Smooth muscle cell of the brain vasculature (primary cell): ENCODE results near the gene SPIRE1.
"Not testable (repeated sequence)": the region's sequence is repeated elsewhere in the genome, so short reads cannot be mapped to it uniquely, and the experiment has no call there.

ENCODE experiments used
- DNase-seq: peaks from one replicate; pipeline ENCODE4 v3.0.0-alpha.2; 2012; ENCODE audit warnings: low read depth, low spot score

Gene SPIRE1

DNA sequence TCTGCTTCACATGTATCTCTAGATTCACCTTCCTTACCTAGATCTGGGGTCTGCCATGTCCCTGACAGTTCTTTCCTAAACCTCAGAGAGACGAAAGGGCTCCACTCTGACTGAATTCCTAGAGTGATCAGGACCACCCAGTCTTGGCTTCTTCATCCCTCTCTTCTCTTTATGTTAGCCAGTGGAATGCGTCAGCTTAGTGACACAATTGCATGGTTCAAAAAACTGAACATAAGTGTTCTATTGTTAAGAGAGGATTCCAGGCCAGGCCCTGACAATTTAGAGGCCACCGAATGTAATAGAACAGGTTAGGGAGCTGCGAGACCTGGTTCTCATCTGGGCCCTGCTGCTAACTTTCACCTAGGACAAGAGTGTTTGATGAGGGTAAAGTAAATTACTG, 240.2 kb downstream of the SPIRE1 start:
- DNase-seq, result no peak

DNA sequence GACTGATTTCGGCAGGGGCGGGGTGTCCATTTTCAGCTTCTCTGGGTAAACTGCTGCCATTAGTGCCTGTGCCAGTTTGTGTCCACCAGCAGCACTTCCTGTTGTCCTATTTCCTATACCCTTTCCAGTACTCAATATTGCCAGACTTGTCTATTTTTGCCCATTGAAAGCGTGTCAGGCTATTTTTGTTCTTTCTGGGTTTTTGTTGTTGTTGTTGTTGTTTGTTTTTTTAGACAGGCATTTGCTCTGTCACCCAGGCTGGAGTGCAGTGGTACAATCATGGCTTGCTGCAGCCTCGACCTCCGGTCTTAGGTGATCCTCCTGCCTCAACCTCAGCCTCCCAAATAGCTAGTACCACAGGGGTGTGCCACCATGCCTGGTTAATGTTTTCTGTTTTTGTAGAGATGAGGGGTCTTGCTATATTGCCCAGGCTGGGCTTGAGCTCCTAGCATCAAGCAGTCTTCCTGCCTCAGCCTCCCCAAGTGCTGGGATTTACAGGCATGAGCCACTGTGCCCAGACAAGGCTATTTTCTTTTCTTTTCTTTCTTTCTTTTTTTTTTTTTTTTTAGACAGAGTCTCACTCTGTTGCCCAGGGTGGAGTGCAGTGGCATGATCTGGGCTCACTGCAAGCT, 241.7 kb downstream of the SPIRE1 start:
- no peak for DNase-seq

DNA sequence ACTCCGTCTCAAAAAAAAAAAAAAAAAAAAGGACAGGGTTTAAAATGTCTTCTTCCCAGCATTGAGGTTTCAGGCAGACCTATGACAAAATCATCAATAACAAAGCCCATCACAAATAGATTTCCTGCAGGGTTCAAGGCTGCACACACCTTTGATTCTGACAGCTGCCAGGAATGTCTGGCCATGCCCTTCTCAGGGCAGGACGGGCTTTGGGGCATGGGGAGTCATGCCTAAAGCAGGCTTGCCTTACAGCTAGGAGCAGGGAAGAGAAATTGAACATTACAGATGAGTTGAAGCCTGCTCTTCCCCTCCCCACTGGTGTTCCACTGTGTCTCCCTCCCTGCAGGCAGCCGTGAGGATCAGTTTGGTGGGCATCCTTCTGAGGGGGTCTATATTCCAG, 246.5 kb downstream of the SPIRE1 start:
- no peak for DNase-seq

DNA sequence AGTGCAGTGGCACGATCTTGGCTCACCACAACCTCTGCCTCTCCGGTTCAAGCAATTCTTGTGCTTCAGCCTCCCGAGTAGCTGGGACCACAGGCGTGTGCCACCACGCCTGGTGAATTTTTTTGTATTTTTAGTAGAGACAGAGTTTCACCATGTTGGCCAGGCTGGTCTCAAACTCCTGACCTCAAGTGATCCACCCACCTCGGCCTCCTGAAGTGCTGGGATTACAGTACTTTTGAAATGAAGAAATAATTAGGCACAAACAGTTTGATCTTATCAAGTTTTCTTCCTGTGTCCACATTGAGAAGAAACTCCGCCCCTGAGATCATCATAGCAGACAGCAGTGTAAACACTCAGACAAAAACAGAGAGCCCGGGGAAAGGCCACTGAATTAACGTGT, 247.2 kb downstream of the SPIRE1 start:
- DNase-seq, result not testable (repeated sequence)

DNA sequence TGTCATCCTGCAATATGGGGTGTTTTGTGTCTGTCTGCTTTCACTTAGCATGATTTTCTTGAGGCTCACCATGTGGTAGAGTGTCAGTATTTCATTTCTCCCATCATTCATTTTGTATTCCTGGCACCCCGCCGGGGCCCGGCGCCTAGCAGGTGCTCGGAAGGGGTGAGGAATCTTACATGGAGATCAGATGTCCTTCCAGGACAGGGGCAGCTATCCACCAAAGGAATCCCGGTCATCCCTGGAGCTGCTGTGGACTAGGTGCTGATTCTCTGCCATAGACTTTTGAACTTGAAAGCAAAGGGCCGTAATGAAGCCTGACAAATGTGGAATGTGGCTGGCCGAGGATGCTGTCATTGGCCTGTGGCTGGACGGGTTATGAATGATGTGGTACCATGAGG, 247.8 kb downstream of the SPIRE1 start:
- no peak for DNase-seq

DNA sequence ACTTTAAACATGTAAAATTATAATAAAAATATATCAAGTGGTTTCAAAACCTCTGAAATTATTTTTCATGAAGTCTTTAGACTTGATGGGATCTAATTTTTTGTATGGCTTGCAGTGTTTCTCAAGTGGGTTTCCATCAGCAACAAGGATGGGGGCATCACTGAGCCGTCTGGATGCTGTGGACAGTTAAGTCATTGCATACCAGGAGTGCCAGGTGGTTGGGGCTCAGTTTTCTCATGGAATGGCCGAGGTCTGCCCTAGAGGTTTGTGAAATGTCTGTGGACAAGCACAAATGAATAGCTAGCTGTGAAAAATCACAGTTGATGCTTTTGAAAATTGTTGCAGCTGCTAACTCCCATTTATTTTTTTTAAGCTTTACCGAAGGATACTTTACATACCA, 248.4 kb downstream of the SPIRE1 start:
- DNase-seq, result no peak

DNA sequence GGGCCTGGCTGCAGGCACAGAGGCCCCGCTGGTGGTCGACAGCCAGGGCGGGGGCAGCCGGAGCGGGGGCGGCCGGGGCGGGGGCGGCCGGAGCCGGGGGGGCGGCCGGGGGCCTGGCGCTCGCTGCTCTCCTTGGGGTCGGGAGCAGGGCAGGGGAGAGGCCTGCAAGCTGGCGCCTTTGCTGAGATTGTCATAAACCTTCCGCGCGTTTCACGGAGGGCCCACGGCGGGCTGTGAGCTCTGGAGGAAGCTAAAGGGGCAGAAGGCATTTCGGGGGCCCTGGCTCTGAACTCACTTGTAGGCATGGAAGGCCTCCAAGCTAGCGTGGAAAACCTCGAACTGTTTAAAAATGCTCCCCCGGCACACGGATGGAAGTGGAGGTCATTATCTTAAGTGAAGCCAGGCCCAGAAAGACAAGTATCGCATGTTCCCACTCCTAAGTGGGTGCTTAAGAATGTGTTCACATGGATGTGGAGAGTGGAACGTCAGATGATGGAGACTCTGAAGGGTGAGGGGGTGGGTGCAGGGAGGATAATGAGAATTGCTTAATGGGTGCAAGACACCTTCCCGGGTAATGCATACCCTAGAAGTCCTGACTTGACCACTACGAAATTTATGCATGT, 249.5 kb downstream of the SPIRE1 start:
- no peak for DNase-seq

DNA sequence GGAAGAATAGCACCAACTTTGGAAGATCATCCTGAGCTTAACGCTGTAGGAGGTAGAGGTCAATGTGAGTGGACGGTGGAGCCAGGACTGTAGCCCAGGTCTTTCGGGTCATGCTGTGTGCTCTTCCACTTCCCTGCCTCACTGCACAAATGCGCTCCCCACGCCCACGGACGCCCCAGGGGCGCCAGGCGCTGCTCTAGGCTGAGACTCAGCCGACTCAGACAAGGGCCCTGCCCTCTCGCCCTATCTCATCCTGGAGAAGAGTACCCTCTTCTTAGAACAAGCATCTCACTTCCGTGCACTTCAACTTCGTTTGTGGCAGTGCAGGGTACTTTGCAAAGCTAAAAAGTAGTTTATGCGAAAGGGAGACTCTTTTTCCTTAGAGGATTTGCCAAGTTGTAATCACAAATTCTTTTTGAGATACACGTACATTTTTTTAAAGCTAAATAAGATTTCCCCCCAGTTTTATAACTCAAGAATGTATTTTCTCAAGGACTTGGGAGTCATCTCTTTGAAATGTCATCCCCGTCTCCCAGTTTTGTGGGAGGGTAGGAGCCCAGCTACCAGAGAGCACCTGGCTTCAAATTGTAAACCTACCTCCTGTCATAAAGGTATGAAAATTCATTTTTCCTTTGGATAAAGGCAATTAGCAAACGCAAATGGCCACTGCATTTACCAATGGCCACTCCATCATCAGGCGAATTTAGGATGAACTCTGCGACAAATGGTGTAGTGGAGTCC, 251.4 kb downstream of the SPIRE1 start:
- DNase-seq, result no peak

DNA sequence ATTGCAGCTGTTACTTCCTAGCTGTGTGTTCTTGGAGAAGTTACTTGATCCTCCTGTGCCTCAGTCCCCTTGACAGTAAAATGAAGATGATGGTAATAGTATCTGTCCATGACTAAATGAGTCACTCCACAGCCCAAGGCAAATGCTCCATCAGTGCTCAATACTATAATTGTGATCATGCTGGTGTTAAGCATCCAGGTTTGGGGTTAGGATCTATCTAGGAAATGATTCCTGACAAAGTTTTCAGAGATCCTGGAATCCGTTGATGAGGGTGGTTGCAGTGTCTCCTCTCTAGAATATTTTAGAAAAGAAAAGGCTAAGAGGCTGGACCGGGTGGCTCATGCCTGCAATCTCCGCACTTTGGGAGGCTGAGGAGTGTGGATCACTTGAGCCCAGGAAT, 252.8 kb downstream of the SPIRE1 start:
- DNase-seq, result no peak

DNA sequence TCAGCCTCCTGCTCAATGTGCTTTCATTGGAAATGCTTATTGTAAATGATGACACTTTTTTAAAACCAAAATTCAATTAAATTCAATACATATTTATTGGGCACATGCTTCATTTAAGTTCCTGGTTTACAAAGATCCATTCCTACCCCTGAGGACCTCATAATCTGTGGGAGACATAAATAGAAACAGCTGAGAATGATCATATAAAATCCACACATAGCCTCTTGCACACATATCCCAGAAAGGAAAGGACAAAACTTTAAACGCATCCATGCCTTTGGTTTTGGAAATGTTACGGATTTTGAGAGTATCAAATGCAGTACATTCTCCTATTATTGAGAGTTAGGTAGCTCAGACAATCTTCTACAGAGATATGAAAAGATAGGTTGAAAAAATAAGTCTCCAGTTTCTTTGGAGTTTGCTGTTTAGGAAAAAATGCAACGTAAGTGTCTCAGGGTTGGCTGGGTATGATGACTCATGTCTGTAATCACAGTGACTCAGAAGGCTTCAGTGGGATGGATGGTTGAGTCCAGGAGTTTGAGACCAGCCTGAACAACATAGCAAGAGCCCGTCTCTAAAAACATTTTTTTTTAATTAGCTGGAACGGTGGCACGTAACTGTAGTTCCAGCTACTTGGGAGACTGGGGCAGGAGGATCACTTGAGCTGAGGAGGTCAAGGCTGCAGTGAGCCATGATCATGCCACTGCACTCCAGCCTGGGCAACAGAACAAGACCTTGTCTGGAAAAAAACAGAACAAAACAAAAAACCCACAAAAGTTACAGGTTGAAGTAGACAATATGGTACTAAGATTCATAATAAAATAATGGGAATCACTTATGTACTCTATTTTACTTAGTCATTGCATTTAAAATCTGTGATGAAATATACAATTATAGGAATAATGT, 254.1 kb downstream of the SPIRE1 start:
- DNase-seq, result peak; percentile 44

DNA sequence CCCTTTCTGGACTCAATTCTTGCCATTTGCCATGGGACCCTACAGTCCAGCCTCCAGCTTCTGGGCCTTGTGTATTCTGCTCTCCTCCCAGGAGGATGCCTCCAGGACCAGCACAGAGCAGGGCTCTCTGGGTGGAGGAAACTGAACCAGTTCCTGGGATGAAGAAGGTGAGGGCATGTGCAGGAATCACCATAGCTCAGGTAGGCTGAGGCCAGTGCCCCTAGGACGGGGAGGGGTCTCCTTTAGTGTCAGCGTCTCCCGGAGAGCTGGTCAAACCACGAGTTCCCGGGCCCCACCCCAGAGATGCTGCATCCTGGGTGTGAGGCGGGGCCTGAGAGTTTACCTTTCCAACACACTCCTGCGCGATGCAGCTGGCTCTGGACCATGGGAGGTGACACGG, 256.0 kb downstream of the SPIRE1 start:
- no peak for DNase-seq

DNA sequence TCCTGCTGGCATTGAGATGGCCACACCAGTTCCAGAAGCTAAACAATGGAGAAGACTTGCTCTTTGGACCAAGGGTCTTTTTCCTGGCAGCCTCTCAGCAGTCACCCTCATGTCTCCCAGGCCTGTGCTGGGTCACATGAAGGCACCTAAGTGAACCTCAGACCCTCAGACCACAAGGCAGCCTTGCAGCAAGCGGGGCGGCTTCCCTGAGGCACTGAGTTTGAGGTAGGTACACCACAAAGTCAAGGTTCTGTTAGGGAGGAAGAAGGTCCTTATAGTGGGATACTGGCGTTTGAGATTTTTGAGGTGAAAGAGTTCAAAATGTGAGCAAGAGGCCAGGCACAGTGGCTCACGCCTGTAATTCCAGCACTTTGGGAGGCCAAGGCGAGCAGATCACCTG, 258.7 kb downstream of the SPIRE1 start:
- no peak for DNase-seq

DNA sequence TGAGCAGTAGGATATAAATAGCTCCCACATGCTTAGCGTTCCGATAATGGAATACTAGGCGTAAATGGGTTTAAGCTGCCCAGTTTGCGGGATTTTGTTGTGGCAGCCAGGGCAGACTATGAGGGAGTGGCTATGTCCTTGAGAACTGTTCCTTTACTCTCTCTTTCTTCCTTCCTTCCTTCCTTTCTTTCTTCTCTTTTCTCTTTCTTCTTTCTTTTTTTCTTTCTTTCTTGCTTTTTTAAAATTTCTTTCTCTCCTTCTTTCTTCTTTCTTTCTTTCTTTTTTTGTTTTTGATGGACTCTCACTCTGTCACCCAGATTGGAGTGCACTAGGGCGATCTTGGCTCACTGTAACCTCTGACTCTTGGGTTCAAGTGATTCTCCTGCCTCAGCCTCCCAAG, 259.3 kb downstream of the SPIRE1 start:
- DNase-seq, result no peak

DNA sequence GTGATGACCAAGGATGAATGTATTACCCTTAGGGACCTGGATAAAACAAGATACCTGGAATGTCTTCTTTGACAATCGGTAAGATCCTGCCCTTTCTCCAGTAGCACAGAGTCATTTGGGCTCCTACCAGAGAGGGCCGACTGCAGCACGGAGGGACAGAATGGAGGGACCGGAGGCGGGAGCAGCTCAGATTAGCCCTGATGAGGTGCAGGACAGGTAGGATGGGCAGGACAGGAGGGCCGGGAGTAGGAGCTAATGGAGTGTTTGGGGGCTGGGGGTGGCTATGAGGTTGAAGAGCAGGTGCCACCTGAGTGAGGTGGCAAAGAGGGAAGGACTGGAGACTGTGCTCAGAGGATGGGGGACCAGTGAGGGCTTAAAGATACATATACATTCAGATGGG, 260.1 kb downstream of the SPIRE1 start:
- no peak for DNase-seq

DNA sequence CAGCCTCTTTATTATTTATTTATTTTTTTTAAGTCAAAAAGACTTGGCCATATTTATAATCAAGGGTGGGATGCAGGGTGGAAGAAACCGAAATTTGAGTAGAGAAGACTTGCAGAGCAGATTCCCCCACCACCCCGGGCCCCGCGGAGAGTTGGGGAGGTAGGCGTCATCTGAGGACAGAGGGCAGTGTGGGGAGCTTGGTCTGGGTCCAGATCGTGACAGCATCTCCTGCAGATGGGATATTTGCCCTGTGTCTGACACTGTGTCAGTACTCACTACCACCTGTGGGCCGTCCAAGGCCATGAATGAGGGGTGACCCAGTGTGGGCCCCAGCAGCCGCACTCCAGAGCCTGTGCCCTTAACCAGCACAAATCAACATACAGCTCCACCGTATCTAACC, 260.7 kb downstream of the SPIRE1 start:
- DNase-seq, result no peak
